Fibroblast of pulmonary artery (primary cell): ENCODE data around the gene TWF2.

Experiments used
- DNase-seq: peaks from one replicate; pipeline ENCODE4 v3.0.0-alpha.2; 2010; ENCODE audit warnings: low read depth
- H3K4me3 ChIP-seq: replicated peaks from 2 replicates; pipeline ENCODE4 v1.5.1; 2011; ENCODE audit warnings: low read depth, mild to moderate bottlenecking, control low read depth, low read length, moderate library complexity
- TF ChIP-seq, protein P1 (sequence below): IDR thresholded peaks from 2 replicates; pipeline ENCODE4 v1.5.1; 2011; ENCODE audit warnings: mild to moderate bottlenecking, control low read depth, low read length, inconsistent platforms; ENCODE audit errors: missing control alignments

TWF2 gene

GRCh38 chr3:52218026-52218425 lies 20.9 kb downstream of the TWF2 start:
- no peak overlapping the region for H3K4me3 ChIP-seq
- no peak for DNase-seq

DNA sequence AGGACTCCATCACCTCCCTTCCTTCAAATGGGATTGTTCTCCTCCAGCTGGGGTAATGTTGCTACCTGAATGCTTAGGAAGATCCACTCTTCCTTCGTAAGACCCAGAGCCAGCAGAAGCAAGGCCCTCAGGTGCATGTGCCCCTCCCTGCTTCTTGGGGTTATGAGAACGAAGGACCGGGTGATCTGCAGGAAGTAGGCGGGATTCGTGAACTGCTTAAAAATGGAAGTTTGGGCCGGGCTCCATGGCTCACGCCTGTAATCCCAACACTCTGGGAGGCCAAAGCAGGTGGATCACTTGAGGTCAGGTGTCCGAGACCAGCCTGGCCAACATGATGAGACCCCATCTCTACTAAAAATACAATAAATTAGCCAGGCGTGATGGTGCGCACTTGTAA lies 21.6 kb downstream of the TWF2 start:
- TF ChIP-seq, protein P1, sequence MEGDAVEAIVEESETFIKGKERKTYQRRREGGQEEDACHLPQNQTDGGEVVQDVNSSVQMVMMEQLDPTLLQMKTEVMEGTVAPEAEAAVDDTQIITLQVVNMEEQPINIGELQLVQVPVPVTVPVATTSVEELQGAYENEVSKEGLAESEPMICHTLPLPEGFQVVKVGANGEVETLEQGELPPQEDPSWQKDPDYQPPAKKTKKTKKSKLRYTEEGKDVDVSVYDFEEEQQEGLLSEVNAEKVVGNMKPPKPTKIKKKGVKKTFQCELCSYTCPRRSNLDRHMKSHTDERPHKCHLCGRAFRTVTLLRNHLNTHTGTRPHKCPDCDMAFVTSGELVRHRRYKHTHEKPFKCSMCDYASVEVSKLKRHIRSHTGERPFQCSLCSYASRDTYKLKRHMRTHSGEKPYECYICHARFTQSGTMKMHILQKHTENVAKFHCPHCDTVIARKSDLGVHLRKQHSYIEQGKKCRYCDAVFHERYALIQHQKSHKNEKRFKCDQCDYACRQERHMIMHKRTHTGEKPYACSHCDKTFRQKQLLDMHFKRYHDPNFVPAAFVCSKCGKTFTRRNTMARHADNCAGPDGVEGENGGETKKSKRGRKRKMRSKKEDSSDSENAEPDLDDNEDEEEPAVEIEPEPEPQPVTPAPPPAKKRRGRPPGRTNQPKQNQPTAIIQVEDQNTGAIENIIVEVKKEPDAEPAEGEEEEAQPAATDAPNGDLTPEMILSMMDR = no peak
- H3K4me3 ChIP-seq = no peak overlapping the region
- no peak for DNase-seq

More at GRCh38 chr3:52218026-52218425, 20.9 kb downstream of the TWF2 start:
- TF ChIP-seq, protein P1 = no peak

DNA sequence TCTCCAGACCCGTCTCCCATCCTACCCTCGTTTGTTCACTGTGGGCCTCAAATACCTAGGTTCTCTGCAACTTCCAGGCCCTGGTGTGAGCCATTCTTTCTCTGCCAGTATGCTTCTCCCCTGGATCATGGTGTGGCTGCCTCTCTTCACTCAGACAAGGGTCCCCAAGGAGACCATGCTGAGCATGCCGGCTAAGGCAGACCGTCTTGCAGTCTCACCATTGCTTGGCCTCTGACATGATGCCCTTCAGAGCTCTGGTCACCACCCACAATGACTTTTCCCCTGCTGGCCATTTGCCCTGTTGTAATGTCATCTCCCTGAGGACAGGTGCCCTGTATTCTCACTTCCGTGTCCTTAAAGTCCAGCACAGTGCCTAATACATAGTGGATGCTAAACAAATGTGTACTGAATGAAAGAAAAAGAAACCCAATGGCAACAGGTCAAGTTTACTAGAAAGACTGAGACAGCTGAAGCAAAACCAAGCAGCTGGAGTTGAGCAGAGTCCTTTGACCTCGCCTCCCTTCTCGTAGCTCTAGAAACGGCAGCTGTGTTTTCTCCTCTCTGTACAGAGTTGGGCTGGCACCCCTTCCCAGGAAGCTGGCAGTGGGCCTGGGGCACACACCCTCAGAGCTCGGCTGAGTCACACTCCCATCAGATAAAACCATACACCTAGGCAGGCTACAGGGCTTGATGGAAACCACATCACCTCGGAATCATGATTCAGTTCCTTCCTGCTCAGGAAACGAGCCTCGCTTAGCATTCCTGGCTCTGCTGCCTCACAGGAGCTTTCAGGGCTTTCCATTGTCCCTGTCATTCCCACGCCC lies 22.2 kb downstream of the TWF2 start:
- H3K4me3 ChIP-seq = peak overlapping the region; percentile 19
- DNase-seq = peak; percentile 93
- TF ChIP-seq, protein P1 = no peak

GRCh38 chr3:52215351-52215750 lies 23.6 kb downstream of the TWF2 start:
- H3K4me3 ChIP-seq = no peak overlapping the region
- TF ChIP-seq, protein P1 = no peak
- no peak for DNase-seq

- TF ChIP-seq, protein P1 = no peak
- no peak overlapping the region for H3K4me3 ChIP-seq
- no peak for DNase-seq
These were observed 25.1 kb downstream of the TWF2 start for GRCh38 chr3:52213901-52214300.

GRCh38 chr3:52213005-52213404 lies 26.0 kb downstream of the TWF2 start:
- TF ChIP-seq, protein P1 = no peak
- DNase-seq = no peak
- no peak overlapping the region for H3K4me3 ChIP-seq
